Measurements from ENCODE around the gene DOCK8.
A peak's percentile ranks its signal among the peaks of the same experiment; 100 is the strongest.

DOCK8 gene

GRCh38 chr9:503881-504852 is 289.5 kb downstream of the DOCK8 start, which contains the start of gene KANK1:
TSS of gene KANK1 (plus strand) at chr9:504695.
- peak; percentile 63 for DNase-seq (ENCODE audit: low read depth)

DNA sequence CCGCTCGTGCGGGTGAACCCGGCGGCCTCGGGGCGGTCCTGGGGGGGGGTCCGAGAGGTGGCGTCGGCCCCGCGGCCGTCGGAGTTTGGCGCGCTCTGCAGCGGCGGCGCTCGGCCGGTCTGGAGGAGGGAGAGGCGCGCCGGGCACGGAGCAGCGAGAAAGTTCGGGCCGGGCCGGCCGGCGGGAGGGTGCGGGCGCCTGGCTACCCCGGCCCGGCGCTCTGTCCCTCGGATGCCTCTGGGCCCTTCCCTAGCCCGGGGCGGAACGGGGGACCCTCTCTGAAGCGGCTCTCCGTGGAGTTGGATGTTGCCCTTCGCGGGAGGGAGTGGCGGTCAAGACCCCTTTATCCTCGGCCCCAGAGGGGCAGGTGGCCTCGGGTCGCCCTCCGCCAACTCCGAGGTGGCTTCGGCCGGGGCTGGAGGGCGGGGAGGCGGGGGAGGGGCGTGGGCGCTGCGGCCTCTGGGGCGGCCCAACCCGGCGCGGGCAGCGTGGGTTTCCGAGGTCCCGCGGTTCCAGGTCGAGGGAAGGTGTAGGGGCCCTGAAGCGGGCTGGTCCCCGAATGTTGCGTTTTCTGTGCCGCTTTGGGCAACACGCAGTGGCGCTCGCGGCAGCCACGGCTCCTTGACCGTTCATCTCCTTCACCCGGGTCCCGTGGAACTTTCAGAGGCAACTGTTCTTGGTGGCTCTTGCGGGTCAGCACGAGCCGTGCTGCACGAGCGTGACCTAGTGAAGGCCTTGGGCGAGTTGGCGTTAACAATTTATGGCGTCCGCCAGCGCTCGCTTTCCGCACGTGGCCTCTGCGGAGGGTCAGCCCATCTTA is 290.5 kb downstream of the DOCK8 start:
- DNase-seq (ENCODE audit: low read depth), result no peak

DNA sequence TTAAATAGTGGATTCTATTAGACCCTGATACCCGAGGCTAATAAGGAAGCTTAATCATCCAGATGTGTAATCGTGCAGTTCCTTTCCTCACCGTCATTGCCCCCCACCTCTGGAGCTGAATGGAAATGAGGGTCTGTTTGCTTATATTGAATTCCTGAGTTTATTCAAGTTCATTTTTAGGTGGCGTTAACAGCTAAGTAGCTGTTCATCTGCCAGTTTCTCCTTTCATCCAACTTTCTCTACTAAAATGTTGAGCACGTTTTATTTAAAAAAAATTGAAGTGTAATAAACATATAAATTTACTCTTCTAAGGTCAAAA is 291.0 kb downstream of the DOCK8 start:
- no peak for DNase-seq (ENCODE audit: low read depth)

GRCh38 chr9:506281-506680 is 291.6 kb downstream of the DOCK8 start:
- no peak for DNase-seq (ENCODE audit: low read depth)

- no peak for DNase-seq (ENCODE audit: low read depth)
Observed at GRCh38 chr9:511861-512260, 297.2 kb downstream of the DOCK8 start.

DNA sequence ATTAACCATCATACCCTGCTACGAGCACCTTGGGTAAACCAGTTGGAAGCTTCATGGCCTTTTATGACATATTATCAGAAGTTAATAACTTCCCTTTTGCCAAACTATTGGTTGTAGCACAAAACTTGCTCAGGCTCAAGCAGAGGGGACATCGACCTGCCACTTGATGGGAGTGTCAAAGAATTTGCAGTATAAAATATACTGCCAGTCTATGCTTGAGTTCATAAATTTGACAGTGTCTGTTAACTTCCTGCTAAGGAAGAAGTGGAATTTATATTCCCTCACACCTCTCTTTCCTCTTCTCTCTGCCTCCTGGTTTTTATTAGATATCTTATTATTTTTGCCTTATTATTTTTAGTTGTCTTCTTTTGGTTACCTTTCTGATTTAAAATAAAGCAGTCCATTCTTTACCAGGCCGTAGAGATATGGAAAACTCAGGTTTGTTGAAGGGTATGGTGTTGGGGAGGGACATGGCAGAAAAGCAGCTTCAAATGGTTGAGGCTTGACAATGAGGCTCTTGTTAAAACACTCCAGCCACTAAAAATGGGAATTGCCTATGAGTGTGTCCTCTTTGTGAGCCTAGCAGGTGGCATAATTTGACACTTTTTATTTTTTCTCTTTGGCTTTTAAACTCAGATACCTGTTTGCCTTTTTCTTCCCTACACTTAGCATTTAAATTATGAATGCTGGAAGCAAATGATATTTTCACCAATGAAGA is 298.0 kb downstream of the DOCK8 start:
- no peak for DNase-seq (ENCODE audit: low read depth)
